Fibroblast of skin of right quadriceps (primary cell): Measurements from ENCODE around the gene MAPK8.

Experiments used
- DNase-seq: peaks from one replicate; pipeline ENCODE4 v3.0.0-alpha.2; 2013

Gene MAPK8

DNA sequence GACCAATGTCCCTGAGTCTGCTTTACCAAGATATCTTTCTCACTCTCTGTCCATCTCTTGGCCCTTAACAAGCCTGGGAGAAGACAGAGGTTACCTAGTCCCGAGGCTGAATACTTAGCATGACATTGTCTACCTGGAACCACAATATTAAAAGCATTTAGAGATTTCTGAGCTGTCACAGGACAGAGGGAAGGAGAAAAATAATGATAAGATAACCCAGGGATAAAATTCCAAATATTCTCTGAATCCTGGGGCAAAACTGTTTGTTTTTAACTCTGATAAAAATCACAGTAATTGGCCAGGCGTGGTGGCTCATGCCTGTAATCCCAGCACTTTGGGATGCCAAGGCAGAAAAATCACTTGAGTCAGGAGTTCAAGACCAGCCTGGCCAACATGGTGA is 12.0 kb upstream of the MAPK8 start:
- DNase-seq: no peak

DNA sequence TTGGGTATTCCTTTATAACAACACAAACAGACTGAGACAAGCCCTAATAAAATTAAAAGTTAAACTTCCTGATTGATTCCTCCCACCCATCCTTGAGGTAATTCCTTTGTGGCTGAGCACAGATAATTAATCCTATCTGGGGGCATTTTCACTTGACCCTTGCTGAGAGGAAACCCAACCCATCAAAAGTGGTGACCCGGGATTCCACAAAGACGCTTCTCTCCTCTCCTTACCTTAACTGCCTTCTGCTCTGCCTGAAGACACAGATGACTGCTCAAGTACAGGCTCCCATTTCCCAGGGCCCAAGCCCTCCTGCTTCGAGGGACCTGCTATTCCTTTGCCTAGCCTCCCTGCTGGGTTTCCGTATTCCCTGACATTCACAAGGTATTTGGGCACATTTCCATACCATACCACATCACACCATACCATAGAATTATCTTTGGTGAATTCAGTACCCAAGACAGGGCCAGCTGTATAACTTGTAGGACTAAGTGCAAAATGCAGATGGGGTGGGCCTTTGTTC is 9.8 kb upstream of the MAPK8 start:
- no peak for DNase-seq

- DNase-seq: no peak
Observed at GRCh38 chr10:48299066-48299465, 7.4 kb upstream of the MAPK8 start.

DNA sequence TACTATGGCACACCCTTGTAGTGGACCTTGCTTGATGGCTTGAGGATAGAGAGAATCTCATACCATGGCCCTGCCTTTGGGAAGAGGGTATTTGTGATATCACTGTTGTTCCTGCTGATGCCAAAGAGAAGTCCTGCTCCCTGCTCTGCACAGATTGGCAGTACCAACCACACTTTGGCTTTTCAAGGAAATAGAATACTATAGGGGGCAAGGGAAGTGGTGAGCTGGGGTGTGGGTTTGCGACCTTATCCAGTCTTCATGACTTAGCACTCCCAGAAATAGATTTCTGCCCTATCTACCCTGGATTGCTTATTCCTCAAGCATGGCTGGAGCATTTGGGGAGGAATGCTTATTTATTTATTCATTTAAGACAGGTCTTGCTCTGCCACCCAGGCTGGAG is 6.8 kb upstream of the MAPK8 start:
- no peak for DNase-seq

DNA sequence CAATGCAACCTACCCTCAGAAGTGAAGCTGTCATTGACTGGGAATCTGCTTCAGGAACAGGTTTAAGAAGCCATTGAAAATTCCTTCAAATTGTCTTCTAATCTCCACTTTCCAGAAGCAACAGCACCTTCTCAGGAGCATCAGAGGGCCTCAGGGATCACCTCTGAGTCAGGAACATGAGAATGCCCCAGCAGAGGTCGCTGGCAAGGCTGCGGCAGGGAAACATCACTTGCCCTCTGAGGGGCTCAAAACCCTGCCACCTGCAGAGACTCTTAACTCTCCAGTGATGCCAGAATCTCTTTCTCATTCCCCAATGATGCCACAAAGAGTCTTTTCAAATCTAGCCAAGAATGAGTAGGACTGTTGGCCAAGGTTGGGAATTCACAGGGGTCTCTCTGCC is 5.9 kb upstream of the MAPK8 start:
- no peak for DNase-seq

DNA sequence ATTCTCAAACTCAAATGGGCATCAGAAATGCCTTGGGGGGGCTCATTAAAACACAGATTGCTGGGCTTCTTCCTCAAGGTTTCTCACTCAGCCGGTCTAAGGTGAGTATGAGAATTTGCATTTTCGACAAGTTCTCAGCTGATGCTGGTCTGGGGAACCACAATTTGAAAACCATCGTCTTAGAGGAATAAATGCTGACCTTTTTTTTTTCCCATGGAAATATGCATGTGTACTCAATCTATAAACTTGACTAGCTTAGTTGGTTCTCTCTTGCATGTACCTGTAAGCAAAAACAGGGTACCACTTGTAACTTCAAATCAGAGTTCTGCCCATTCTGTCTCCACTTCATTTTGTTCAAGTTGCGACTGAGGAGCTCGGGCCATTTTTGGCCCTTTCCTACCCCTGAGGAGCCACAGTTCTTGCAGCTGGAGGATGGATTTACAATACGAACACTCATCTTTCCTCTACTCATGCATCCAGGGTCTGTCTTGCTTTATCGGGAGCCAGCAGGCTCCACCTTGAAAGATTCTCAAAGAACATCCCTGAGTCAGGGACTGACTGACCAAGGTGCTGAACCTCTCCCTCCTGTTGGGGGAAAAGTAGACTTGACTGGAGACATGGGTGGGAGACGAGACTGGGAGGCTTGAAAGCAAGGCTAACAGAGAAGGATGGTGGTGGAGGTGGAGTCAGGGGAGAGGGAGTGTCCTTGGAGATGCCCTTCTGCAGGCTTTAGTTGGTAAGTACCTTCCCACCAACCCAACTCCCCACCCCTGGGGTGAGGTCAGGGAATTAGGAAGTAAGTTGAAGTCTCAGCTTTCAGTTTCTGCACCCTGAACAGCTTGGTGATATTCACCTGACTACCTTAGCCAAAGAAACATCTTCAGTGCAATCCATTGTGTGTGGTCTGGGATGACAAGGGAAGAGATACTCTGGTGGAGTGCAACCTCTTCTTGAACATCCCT is 3.7 kb upstream of the MAPK8 start:
- no peak for DNase-seq

- no peak for DNase-seq
Observed at GRCh38 chr10:48305905-48306264, 592 bp upstream of the MAPK8 start.

- DNase-seq: peak; percentile 47
Observed at GRCh38 chr10:48306870-48307710, 613 bp downstream of the MAPK8 start.

DNA sequence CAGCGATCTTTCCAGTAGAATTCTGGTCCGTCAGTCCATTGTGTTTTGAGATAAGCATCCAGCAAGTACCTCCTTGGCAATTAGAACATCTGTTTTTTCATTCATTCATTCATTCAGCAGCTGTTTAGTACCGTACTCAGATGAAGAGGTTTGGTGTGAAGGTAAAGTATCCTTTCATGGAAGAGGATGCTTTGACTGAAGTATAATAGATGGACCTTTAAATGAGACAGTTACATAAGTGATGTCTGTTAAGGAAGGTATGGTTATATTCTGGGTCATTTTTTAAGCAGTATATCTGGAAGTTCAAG is 1.2 kb downstream of the MAPK8 start:
- no peak for DNase-seq

DNA sequence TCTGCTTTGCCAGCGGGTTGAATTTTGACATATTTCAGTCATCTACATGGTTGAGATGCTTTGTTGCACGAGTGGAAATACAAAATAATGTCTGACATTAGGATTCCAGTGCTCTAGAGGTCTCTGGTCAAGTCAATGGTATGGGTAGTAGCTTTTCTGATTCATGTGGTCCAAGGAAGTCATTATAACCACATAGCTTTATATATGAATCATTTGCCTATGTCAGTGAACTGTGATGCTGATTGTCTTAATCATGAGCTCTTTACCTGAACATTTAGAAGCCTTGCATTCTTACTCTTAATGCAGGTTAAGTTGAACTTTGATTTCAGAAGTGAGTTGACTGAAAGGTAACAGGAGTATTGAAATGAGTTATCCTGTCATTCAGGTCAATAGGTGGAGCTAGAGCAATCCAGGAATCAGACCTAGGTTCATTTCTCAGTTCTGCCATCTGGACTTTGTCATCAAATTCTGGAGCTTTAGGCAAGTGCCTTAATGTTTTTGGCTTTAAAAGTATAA is 3.3 kb downstream of the MAPK8 start:
- peak; percentile 62 for DNase-seq

- DNase-seq: no peak
Observed at GRCh38 chr10:48314107-48314506, 7.6 kb downstream of the MAPK8 start.

DNA sequence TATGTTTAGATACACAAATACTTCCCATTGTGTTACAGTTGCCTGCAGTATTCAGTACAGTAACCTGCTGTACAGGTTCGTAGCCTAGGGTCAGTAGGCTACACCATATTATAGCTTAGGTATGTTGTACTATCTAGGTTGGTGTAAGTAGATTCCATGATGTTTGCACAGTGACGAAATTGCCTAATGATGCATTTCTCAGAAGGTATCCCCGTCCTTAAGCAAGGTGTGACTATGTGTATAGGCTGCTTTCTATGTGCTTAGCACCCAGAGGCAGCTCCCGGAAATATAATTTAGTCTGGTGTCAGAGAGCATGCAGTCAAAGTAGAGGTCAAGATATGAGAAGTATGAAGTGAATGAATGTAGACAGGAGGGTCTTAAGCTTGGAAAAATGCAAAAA is 9.8 kb downstream of the MAPK8 start:
- no peak for DNase-seq

GRCh38 chr10:48317321-48317990 is 11.0 kb downstream of the MAPK8 start:
- no peak for DNase-seq

DNA sequence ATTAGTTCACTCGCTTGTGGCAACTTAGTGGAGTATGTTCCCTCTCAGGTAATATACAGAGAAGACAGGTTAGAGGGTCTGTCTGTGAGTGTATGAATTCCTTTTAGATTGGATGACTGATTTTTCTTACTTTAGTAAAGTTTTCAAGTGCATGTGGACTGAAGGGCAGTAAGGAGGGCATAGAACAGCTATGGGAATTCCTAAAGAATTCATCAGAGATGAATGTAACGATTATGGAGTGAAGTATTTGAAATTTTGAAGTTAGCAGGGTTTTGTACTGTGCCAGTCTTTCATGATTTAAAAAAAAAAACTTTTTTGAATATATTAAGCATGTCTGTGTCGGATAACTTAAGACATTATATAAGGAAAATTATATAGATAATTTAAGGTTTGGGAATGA is 15.5 kb downstream of the MAPK8 start:
- DNase-seq: no peak

DNA sequence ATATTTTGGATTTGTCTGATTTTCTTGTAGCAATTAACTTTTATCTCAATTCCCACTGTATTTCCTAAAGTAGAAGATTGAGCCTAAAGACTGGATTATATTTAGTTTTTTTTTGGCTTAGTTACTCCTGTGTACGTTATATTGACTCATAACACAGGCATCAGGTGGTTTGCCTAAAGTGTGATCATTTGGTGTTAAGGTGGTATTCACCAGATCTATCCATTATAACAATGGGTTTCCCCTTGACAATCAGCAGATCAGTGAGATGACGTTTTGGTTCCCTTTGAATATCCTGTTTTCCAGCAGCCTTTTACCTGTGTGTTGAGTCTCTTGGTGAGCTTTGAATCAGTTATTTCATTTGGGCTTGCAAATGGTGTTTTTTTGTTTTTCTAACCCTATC is 18.1 kb downstream of the MAPK8 start:
- no peak for DNase-seq

DNA sequence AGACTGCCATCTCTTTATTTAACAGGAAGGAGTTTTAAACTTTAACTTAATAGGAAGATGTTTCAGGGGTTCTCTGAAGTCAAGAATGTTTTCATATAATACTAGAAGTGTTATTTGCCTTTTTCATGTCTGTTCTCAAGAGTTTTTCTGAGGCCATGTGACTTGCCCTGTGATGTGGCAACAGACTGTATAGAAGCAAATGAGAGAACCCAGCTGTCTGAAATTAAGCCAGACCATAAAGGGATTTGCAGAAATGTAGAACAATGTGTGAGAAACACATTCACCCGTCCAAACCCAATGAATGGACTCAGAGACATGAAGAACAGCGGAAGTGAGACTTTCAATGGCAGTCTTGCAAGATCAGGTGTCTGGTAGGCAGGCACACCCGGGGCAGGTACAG is 23.8 kb downstream of the MAPK8 start:
- DNase-seq: no peak

DNA sequence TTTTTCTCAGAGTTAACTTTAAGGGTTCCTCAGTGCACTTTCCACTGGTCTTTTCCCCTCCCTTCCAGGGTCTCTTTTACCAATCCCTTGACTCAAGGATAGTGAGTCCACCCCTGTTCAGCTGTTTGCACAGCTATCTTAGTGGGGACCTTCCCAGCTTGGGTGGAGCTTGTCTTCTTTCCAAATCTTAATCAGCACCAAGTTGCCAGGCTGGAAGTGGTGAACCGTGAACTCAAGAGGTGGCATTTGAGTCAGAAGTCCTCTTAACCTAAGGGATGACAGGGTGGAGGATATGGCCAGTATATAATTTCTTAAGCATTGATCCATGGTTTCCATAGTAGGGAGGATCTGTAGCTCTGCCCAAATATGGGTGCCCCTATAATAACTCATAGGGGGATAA is 25.0 kb downstream of the MAPK8 start:
- DNase-seq: no peak

DNA sequence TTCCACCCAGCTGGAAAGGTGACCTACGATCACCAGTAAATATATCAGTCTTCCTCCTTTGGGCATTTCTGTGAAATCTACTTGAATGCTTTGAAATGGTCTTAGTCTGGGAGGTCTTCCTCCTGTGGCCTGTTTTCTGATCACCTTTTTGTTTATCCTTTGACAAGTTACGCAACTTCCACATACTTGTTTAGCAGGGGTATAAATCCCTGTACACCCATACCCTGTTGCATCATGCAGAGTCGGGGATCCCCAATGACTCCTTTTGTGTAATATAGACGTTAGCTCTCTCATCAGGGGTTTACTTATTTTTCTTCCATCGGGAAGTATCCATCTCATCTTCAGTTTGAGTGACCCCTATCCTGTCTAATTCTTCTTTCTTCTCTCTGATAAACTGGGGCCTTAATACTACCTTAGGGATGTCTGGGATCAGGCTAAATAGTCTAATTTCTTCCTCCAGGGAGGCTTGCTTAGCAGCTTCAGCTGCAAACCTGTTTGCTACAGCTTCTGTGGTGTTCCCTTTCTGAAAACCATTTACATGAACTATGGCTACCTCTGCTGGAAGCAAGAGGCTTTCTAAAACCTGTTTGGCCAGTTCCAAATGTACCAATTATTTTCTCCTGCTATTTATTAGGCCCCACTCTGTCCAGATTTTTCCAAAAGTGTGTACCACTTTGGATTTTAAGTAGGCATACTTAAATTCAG is 25.8 kb downstream of the MAPK8 start:
- DNase-seq: no peak

DNA sequence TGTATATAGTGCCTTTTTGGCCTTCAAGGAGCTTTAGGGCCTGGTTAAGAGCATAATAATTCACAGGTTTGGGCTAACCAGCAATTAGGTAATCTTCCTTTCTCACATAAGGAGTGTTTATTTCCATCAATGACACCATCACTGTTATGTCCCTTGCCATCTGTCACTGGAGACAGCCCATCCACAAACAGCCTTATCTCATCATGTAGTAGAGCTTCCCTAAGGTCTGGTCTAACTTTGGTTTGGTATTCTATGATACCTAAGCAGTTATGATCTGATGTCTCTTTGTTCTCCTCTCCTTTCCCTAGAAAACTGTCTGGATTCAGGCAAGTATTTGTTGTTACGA is 26.4 kb downstream of the MAPK8 start:
- DNase-seq: no peak

DNA sequence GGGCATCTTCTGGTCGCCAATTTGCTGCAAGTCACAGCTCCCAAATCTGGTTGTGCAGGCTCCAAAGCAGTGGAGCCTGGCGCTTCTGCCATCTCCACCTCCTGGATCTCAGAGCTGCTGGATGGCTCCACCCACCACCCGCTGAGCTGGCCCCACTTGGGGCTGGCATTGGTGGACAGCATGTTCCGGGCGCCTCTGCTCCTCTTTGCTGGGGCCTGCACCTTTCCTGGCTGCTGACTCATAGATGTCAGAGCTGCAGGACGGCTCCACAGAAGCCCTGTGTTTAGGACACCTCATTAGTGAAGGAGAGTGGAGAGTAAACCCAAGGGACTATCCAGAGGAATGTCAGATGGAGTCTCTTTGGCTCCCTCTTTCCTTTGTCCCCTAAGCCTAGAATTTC is 27.4 kb downstream of the MAPK8 start:
- no peak for DNase-seq

DNA sequence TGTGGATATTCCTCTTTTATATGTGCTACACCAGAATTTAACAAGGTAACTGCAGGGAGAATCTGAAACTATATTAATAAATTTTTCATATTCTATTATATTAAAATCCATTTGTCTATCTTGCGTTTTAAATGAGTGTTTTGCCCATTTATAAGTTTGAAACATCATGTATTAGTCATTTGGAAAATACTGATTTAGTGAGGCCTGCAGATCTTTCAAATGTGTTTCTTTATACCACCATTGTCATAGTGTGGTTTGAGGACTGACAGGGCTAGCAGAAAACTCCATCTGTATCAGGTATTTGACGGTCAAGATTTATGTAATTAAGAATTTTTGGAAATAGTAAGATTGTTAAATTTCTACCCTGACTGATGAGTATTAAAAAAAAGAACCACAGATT is 29.3 kb downstream of the MAPK8 start:
- no peak for DNase-seq

DNA sequence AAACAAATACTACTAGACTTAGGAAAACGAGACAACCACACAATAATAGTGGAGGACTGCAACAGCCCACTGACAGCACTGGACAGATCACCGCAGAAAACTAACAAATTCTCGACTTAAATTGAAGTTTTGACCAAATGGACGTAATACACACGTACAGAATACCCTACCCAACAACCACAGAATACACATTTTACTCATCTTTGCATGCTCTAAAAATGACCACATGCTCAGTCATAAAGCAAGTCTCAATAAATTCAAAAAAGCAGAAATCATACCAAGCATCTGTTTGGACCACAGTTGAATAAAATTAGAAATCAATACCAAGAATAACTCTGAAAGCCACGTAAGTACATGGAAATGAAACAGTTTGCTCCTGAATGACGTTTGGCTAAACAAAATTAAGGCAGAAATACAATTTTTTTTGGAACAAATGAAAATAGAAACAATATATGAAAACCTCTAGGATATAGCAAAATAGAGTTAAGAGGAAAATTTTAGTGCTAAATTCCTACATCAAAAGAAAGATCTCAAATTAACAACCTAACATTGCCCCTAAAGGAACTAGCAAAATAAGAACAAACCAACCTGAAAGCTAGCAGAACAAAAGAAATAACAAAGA is 30.6 kb downstream of the MAPK8 start:
- no peak for DNase-seq
